Ovary (tissue), 9 donors: ENCODE data around the gene TEDC2. TPM values are rescaled to one million over a fixed set of nuclear protein-coding genes. Genes with fewer than 3 reads are reported as not detected.

Experiments
- DNase-seq, 5 donors: peaks; one replicate each; pipeline ENCODE4 v3.0.0-alpha.2; 2019 to 2020
- H3K27ac ChIP-seq, 2 donors: fragments of 200-600 bp; one replicate each; pipeline versions ENCODE4 v1.5.1 to v1.8.0; 2019 to 2022
- H3K27me3 ChIP-seq: fragments of 200-600 bp; one replicate; pipeline ENCODE4 v1.8.0; 2022
- H3K36me3 ChIP-seq: fragments of 200-600 bp; sonication (generic); one replicate; pipeline ENCODE4 v1.5.1; 2019
- H3K4me1 ChIP-seq: one replicate; pipeline ENCODE4 v1.8.1; 2013; ENCODE audit warnings: mild to moderate bottlenecking, moderate library complexity; ENCODE audit not compliant: insufficient read depth
- H3K4me3 ChIP-seq: fragments of 200-600 bp; sonication (generic); one replicate; pipeline ENCODE4 v1.5.1; 2017
- H3K9me3 ChIP-seq, 2 donors: fragments of 200-600 bp in 1 of 2; sonication (generic) in 1 of 2; one replicate each; pipeline versions ENCODE4 v1.5.1 to v1.8.1; 2013 to 2019; ENCODE audit warnings: mild to moderate bottlenecking in 1 of 2, moderate library complexity in 1 of 2
- EP300 ChIP-seq: sonication (generic); formaldehyde crosslinking; IDR thresholded peaks from one replicate; pipeline ENCODE4 v1.6.1; 2017; ENCODE audit warnings: antibody characterized with exemption
- POLR2A ChIP-seq: fragments of 450-650 bp; IDR thresholded peaks from one replicate; pipeline ENCODE4 v1.6.1; 2017; ENCODE audit warnings: antibody characterized with exemption, mild to moderate bottlenecking, moderate library complexity
- WGBS, 3 donors: extraction: QIAGEN DNeasy Blood & Tissue Kit in 1 of 3; methylation state at CpG; one replicate each; pipeline versions ENCODE4 v1.1.5 to v1.1.7; 2013 to 2017; 5-methylcytosine and 5-hydroxymethylcytosine counted together
- intact Hi-C, 4 donors: fragments of 100-400 bp; cut with DNase I; formaldehyde crosslinking; loops; one replicate each; pipeline versions ENCODE4 v1.11.0 to v1.15.1; 2022 to 2023
- polyA plus RNA-seq, 2 donors: library from polyadenylated mRNA; stranded (reverse); fragments of 200-250 nt in 1 of 2; fragments of 350-450 nt in 1 of 2; fragmentation: Illumina TruSeq in 1 of 2; extraction: RNeasy Lipid Tissue Mini Kit (QIAGEN cat#74804) in 1 of 2; gene quantifications; one replicate each; pipeline ENCODE4 v1.2.3, GENCODE V29; 2013 to 2014
- total RNA-seq, 7 donors: library from RNA; depleted of rRNA in 2 of 7; stranded (reverse); fragments of >200 nt in 2 of 7; fragmentation: NEBNext Ultra II Directional in 3 of 7; extraction: Animal tissue kit (Norgen Biotek cat#: 25700) in 3 of 7; gene quantifications; one replicate each; pipeline versions ENCODE4 v1.1.0 to v1.2.4, GENCODE V29; 2016 to 2023
- TF ChIP-seq, protein P1 (sequence below), 3 donors: fragments of 450-650 bp in 2 of 3; fragments of 200-600 bp in 1 of 3; IDR thresholded peaks; one replicate each; pipeline versions ENCODE4 v1.5.1 to v1.8.0; 2016 to 2022; ENCODE audit warnings: antibody characterized with exemption in 3 of 3, mild to moderate bottlenecking in 1 of 3
- donor health status: DM: no; HTN: no; CAD: no; lungs with moderate emphysema.
- donor health status: DM: no; HTN: no; CAD: no.
- donor health status: Bipolar disorder and iron deficiency.
- donor health status: DM: yes; HTN: yes; CAD: no.
- donor health status: DM: no; HTN: no; CAD: no.
- donor health status: DM: yes; HTN: yes; CAD: no.

The TEDC2 gene
- total and polyA plus RNA-seq, 9 donors = 0.38 to 2.0 (median 1.3) TPM; not detected in 3

DNA sequence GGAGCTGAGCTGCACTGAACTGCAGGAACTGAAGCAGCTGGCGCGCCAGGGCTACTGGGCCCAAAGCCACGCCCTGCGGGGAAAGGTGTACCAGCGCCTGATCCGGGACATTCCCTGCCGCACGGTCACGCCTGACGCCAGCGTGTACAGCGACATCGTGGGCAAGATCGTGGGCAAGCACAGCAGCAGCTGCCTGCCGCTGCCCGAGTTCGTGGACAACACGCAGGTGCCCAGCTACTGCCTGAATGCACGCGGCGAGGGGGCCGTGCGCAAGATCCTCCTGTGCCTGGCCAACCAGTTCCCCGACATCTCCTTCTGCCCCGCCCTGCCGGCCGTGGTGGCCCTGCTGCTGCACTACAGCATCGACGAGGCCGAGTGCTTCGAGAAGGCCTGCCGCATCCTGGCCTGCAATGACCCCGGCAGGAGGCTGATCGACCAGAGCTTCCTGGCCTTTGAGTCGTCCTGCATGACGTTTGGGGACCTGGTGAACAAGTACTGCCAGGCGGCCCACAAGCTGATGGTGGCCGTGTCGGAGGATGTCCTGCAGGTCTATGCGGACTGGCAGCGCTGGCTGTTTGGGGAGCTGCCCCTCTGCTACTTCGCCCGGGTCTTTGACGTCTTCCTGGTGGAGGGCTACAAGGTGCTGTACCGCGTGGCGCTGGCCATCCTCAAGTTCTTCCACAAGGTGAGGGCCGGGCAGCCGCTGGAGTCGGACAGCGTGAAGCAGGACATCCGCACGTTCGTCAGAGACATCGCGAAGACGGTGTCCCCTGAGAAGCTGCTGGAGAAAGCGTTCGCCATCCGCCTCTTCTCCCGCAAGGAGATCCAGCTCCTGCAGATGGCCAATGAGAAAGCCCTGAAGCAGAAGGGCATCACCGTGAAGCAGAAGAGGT lies 36.6 kb downstream of the TEDC2 start:
- WGBS, 3 donors = 92 to 94% (median 93%) methylated on average over 62 of the region's 62 CpGs
- Histone ChIP-seq H3K36me3 (no peaks in the 10 kb centered on the region), H3K9me3 (no peaks in the 10 kb centered on the region), H3K4me3 (no peak overlapping the region), H3K27me3 (no peaks in the 10 kb centered on the region), H3K27ac (no peak overlapping the region), H3K4me1 (no peaks in the 10 kb centered on the region)
- intact Hi-C loops = no loop called here
- TF ChIP-seq EP300 = no peak
- no peak for TF ChIP-seq POLR2A
- TF ChIP-seq, protein P1, sequence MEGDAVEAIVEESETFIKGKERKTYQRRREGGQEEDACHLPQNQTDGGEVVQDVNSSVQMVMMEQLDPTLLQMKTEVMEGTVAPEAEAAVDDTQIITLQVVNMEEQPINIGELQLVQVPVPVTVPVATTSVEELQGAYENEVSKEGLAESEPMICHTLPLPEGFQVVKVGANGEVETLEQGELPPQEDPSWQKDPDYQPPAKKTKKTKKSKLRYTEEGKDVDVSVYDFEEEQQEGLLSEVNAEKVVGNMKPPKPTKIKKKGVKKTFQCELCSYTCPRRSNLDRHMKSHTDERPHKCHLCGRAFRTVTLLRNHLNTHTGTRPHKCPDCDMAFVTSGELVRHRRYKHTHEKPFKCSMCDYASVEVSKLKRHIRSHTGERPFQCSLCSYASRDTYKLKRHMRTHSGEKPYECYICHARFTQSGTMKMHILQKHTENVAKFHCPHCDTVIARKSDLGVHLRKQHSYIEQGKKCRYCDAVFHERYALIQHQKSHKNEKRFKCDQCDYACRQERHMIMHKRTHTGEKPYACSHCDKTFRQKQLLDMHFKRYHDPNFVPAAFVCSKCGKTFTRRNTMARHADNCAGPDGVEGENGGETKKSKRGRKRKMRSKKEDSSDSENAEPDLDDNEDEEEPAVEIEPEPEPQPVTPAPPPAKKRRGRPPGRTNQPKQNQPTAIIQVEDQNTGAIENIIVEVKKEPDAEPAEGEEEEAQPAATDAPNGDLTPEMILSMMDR (IDR thresholded peaks at IDR 0.05) = no peak
- DNase-seq = no peak

DNA sequence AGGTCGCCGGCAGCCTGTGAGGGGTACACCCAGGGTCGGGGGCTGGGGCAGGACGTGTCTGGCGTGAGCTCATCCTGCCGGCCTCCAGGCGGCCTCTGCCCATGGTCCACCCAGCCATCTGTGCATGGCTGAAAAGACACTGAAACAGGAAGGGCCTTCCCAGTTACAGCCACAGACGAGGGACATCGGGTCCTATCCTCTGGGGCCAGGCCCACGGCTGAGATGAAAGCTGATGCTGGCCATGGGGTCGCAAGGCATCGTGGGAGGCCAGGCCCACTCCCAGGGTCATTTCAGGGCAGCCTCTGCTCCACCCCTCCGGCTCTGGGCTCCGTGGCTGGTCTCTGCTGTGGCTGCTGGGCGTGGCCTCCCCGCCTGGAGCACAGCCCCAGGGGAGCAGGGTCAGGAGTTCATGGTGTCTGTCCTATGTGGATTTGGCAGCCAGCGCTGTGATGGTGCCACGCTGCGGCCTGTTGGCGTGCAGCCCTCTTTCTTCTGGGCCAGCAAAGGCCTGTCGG lies 37.3 kb downstream of the TEDC2 start:
- Histone ChIP-seq H3K27ac (no peak overlapping the region), H3K9me3 (no peaks in the 10 kb centered on the region), H3K27me3 (no peaks in the 10 kb centered on the region), H3K36me3 (no peaks in the 10 kb centered on the region), H3K4me1 (peaks cover 5% of the 10 kb centered on the region), H3K4me3 (no peak overlapping the region)
- WGBS, 3 donors = 58 to 67% (median 66%) methylated on average over 21 of the region's 21 CpGs
- TF ChIP-seq POLR2A = no peak
- DNase-seq = no peak
- intact Hi-C loops = no loop called here

DNA sequence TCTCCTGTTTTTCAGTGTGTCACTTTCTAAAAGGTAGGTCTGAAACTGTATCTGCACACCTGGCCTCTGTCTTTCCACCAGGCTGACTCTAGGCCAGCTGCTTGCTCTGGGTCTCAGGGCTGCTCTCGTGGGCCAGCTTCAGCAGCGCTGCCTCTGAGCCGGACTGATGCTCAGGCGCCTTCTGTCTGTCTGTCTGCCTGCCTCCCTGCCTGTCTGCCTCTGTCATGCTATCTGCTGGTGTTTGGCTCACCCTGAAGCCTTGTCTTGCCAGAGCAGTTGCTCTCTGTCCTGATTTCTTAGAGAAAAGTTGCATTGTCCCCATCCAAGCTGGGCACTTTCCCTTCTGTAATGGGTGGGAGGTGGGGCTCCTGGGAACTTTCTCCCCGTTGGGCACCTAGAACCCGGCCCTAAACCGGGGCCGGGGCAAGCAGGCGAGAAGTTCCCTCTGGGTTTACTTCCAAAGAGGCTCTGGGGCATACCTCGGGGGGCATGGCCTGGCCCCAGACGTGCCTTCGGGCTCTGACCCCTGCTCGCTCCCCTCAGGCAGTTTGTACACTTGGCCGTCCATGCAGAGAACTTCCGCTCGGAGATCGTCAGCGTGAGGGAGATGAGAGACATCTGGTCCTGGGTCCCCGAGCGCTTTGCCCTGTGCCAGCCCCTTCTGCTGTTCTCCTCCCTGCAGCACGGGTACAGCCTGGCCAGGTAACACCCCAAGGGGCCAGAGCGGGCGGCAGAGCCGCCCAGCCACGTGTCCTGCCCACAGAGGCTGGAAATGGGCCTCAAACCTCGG lies 38.0 kb downstream of the TEDC2 start:
- no peak for DNase-seq
- no peaks in the 10 kb centered on the region for H3K27me3 ChIP-seq
- peaks cover 5% of the 10 kb centered on the region for H3K4me1 ChIP-seq
- no peak overlapping the region for H3K4me3 ChIP-seq
- no peaks in the 10 kb centered on the region for H3K36me3 ChIP-seq
- H3K27ac ChIP-seq = no peak overlapping the region
- no peaks in the 10 kb centered on the region for H3K9me3 ChIP-seq
- WGBS, 3 donors = 81 to 85% (median 85%) methylated on average over 26 of the region's 26 CpGs
- intact Hi-C loops = no loop called here
- TF ChIP-seq, protein P1 (IDR thresholded peaks at IDR 0.05) = no peak
- no peak for TF ChIP-seq POLR2A
- no peak for TF ChIP-seq EP300

DNA sequence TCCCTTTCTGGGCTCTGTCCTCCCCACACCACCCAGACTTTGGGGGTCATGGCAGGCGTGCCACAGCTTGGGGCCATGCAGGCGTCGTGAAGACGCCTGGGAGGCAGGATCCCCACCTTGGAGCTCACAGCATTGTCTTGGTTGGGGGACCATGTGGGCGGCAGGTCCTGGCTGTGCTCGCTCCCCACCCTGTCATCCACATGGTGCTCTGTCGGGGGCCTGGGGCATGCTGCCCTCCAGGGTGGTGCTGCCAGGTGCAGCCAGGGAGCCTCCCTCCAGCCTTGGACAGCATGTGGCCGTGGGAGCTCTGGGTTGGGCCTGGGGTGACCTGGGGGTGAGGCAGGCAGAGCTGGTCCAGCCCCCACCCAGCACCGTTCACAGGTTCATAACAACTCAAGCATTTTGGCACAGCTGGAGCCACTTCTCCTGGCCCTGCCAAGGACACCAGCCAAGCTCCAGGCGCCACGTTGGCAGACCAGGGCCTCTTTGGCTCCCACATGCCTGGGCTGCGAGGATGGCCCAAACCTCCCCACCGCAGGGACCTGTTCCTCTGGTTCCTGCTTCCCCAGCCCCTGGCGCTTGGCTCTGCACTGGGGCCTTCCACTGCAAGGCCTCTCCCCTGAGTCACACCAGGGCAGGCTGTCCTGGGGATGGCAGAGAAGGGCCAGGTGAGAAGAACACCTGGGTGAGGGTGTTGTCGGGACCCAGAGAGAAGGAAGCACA lies 38.8 kb downstream of the TEDC2 start:
- DNase-seq = no peak
- H3K36me3 ChIP-seq = no peaks in the 10 kb centered on the region
- H3K27me3 ChIP-seq = no peaks in the 10 kb centered on the region
- 81 to 86% (median 81%) methylated on average over 14 to 15 of the region's 15 CpGs for WGBS, 3 donors
- intact Hi-C loops = no loop called here
- H3K4me1 ChIP-seq = peaks cover 5% of the 10 kb centered on the region
- H3K4me3 ChIP-seq = no peak overlapping the region
- H3K9me3 ChIP-seq = no peaks in the 10 kb centered on the region
- TF ChIP-seq EP300 (no peak), POLR2A (no peak)
- TF ChIP-seq, protein P1 (IDR thresholded peaks at IDR 0.05) = no peak
- H3K27ac ChIP-seq = no peak overlapping the region
